GM10248 (cell line): ENCODE measurements around the gene UBE2D4.

Source experiments
- CTCF ChIA-PET: fragments of 300-600 bp; sonication (Branson Sonifier 250); formaldehyde crosslinking; extraction: SDS; loops from one replicate; lab custom pipeline; 2021; ENCODE audit warnings: antibody characterized with exemption; lab: Yijun Ruan, JAX
- POLR2A ChIA-PET: fragments of 350-650 bp; sonication (Branson Sonifier 250); formaldehyde crosslinking; extraction: SDS; loops from one replicate; lab custom pipeline; 2020; ENCODE audit warnings: antibody characterized with exemption; lab: Yijun Ruan, JAX
- DNase-seq: peaks from one replicate; pipeline ENCODE4 v3.0.0; 2012; ENCODE audit errors: extremely low spot score
- CTCF ChIP-seq: IDR thresholded peaks from 2 replicates; pipeline ENCODE4 v1.5.1; 2012; ENCODE audit warnings: mild to moderate bottlenecking, low read depth; ENCODE audit errors: extremely low read depth, missing control alignments, control extremely low read depth

Gene UBE2D4

GRCh38 chr7:43925984-43926797, at the start of gene UBE2D4:
Gene UBE2D4, plus strand, starts transcription at chr7:43926436. Its CDS starts 97 bp downstream, at chr7:43926533.
- TF ChIP-seq CTCF: no peak
- POLR2A ChIA-PET: no interaction called here
- DNase-seq: peak; percentile 92
- CTCF ChIA-PET: interaction anchor here (1.0 kb wide), 1 partner anchor 22 kb away, joined by 3 read pairs; no protein-coding TSS in a partner anchor

- DNase-seq: no peak
- CTCF ChIA-PET: interaction anchor here (1.1 to 2.2 kb wide), 4 partner anchors 8 to 39 kb away, joined by 3 to 9 read pairs (median 4); no protein-coding TSS in a partner anchor
- TF ChIP-seq CTCF: no peak
- POLR2A ChIA-PET: no interaction called here
These were observed 49.1 kb upstream of the UBE2D4 start for GRCh38 chr7:43876976-43877745.

GRCh38 chr7:43877968-43878864, 48.0 kb upstream of the UBE2D4 start:
- DNase-seq: no peak
- CTCF ChIA-PET: interaction anchor here (1.1 to 2.2 kb wide), 2 partner anchors 39 to 40 kb away, joined by 3 to 9 read pairs; no protein-coding TSS in a partner anchor
- POLR2A ChIA-PET: no interaction called here
- no peak for TF ChIP-seq CTCF

GRCh38 chr7:43878867-43879266, 47.4 kb upstream of the UBE2D4 start:
- no peak for DNase-seq
- TF ChIP-seq CTCF: no peak
- CTCF ChIA-PET: interaction anchor here (1.6 to 1.9 kb wide), 2 partner anchors 17 to 296 kb away, joined by 4 to 5 read pairs; partner anchors contain the start of gene STK17A
- POLR2A ChIA-PET: interaction anchor here (1.5 kb wide), 1 partner anchor 9 kb away, joined by 6 read pairs; the partner anchor contains the start of gene MRPS24

- ChIA-PET POLR2A (interaction anchor here (1.5 kb wide), 1 partner anchor 10 kb away, joined by 6 read pairs; the partner anchor contains the start of gene MRPS24), CTCF (interaction anchor here (0.6 to 1.9 kb wide), 4 partner anchors 17 to 297 kb away, joined by 3 to 5 read pairs (median 4); partner anchors contain the start of gene STK17A)
- DNase-seq: no peak
- TF ChIP-seq CTCF: no peak
These were observed 46.8 kb upstream of the UBE2D4 start for GRCh38 chr7:43879477-43879876.
